Measurements from ENCODE around the gene GPHB5. TPM values are rescaled to one million over a fixed set of nuclear protein-coding genes. Genes with fewer than 3 reads are reported as not detected.

The GPHB5 gene, protein sequence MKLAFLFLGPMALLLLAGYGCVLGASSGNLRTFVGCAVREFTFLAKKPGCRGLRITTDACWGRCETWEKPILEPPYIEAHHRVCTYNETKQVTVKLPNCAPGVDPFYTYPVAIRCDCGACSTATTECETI
- not detected in 2 replicates for total RNA-seq (2021)
- long read RNA-seq: 0 reads

GRCh38 chr14:63318835-63319234 is at the start of gene GPHB5:
Gene GPHB5, minus strand, starts transcription at chr14:63318935. Its CDS starts 1,086 bp downstream, at chr14:63317849.
- Histone ChIP-seq H3K23ac (ENCODE audit: insufficient read length, low read depth, low read length) (no peak within 1 kb of the TSS), H4K20me1 (ENCODE audit: control insufficient read depth, insufficient read depth, insufficient read length) (no peaks in the 10 kb centered on the region), H4K91ac (ENCODE audit: insufficient read length, low read depth, low read length) (no peak within 1 kb of the TSS), H3K9me3 (ENCODE audit: control insufficient read depth, low read depth, low read length) (no peaks in the 10 kb centered on the region), H3T11ph (ENCODE audit: low read length) (no peak within 1 kb of the TSS), H3K14ac (ENCODE audit: insufficient read depth, low read length) (no peak within 1 kb of the TSS), H4K5ac (ENCODE audit: insufficient read length, low read depth, low read length) (no peak within 1 kb of the TSS), H3K79me2 (ENCODE audit: insufficient read depth, low read length) (no peaks in the 10 kb centered on the region), H3K9ac (ENCODE audit: extremely low read depth, insufficient read length, low read length) (no peak within 1 kb of the TSS), H3K27me3 (ENCODE audit: insufficient read depth, low read length) (no peaks in the 10 kb centered on the region), H3K4me2 (ENCODE audit: insufficient read depth, insufficient read length, low read length) (no peak within 1 kb of the TSS), H2BK120ac (ENCODE audit: low read depth, low read length, poor library complexity, severe bottlenecking) (no peak within 1 kb of the TSS), H3K27ac (ENCODE audit: insufficient read length, low read depth, low read length) (no peak within 1 kb of the TSS), H3K56ac (ENCODE audit: insufficient read length, low read depth, low read length) (no peak within 1 kb of the TSS), H2BK15ac (ENCODE audit: low read depth, low read length) (no peak within 1 kb of the TSS), H3K18ac (ENCODE audit: insufficient read length, low read depth, low read length) (no peak within 1 kb of the TSS), H3K23me2 (ENCODE audit: insufficient read length, low read depth, low read length, poor library complexity, severe bottlenecking) (no peaks in the 10 kb centered on the region), H2BK20ac (ENCODE audit: low read depth, low read length, poor library complexity, severe bottlenecking) (no peak within 1 kb of the TSS), H2AK5ac (ENCODE audit: insufficient read length, low read length) (no peak within 1 kb of the TSS), H2BK12ac (ENCODE audit: insufficient read length, low read depth, low read length) (no peak within 1 kb of the TSS), H4K8ac (replicated peaks; ENCODE audit: insufficient read length, low read depth, low read length) (no peak within 1 kb of the TSS), H3K79me1 (ENCODE audit: insufficient read depth, low read depth, low read length, poor library complexity, severe bottlenecking) (no peaks in the 10 kb centered on the region), H2BK5ac (ENCODE audit: insufficient read length, low read length) (no peak within 1 kb of the TSS), H2AFZ (ENCODE audit: low read length) (no peak within 1 kb of the TSS), H3K4me1 (ENCODE audit: insufficient read depth, low read length) (peaks cover 5% of the 10 kb centered on the region; the same call in 1 of the 2 replicates), H3K4ac (ENCODE audit: low read depth, low read length) (no peak within 1 kb of the TSS)
- H3K4me3 Mint-ChIP-seq: no peak within 1 kb of the TSS
- H3K27me3 Mint-ChIP-seq (ENCODE audit: low read depth): no peaks in the 10 kb centered on the region
- H3K36me3 Mint-ChIP-seq (ENCODE audit: insufficient read depth in 1 of 3, low read depth in 3 of 3): no peaks in the 10 kb centered on the region; a peak in 1 of 7 replicates
- H3K27ac Mint-ChIP-seq: no peak within 1 kb of the TSS
- no peak for TF ChIP-seq CTCF (conservative IDR thresholded peaks at IDR 0.05)
- no peaks in the 10 kb centered on the region for H3K9me3 Mint-ChIP-seq
- no peak for DNase-seq
- H3K4me1 Mint-ChIP-seq: peaks cover 11 to 14% of the 10 kb centered on the region in 2 experiments
